NCI-H1436 treated with DMSO at 0.1 percent for 48 hours (cell line): ENCODE data around the gene RGS7.
A peak's percentile ranks its signal among the peaks of the same experiment; 100 is the strongest.
"Not testable (repeated sequence)": the region's sequence is repeated elsewhere in the genome, so short reads cannot be mapped to it uniquely, and the experiment has no call there.

ENCODE experiments used
- DNase-seq: peaks from one replicate; lab custom pipeline; 2025; lab: John Stamatoyannopoulos, UW

Gene RGS7

GRCh38 chr1:240829487-240829886, 527.5 kb downstream of the RGS7 start:
- no peak for DNase-seq

GRCh38 chr1:240827786-240828185, 529.2 kb downstream of the RGS7 start:
- no peak for DNase-seq

- no peak for DNase-seq
Observed at GRCh38 chr1:240824238-240824637, 532.8 kb downstream of the RGS7 start.

- no peak for DNase-seq
Observed at GRCh38 chr1:240823357-240823756, 533.6 kb downstream of the RGS7 start.

DNA sequence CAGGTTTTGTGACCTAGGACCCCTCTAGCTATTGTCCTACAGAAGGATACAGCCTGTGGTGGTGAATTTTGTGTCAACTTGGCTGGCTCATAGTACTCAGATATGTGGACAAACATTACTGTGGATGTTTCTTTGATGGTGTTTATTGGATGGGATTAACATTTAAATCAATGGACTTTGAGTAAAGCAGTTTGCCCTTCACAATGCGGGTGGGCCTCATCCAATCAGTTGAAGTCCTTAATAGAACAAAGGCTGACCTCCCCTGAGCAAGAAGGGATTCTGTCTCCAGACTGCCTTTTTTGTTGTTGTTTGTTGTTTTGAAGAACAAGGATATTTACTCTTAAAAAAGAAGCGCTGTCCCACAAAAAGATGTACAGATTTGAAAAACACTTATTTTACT, 535.1 kb downstream of the RGS7 start:
- no peak for DNase-seq

DNA sequence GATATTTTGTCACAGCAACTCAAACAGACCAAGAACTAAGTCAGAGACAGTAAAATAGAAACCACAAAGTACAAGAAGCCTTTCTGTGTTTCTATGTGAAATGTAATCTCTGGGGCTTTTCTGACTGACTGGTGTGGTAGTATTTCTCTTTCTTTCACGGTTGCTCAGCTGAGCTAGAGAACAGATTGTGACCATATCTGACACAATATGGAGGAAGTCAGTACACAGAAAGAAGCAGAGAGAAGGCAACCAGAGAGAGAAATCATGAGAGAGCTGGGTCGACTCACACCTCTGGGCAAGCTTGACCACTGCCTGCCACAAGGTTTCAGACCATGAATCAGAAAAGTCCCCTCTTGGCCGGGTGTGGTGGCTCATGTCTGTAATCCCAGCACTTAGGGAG, 536.2 kb downstream of the RGS7 start:
- no peak for DNase-seq

- no peak for DNase-seq
Observed at GRCh38 chr1:240816472-240816871, 540.5 kb downstream of the RGS7 start.

DNA sequence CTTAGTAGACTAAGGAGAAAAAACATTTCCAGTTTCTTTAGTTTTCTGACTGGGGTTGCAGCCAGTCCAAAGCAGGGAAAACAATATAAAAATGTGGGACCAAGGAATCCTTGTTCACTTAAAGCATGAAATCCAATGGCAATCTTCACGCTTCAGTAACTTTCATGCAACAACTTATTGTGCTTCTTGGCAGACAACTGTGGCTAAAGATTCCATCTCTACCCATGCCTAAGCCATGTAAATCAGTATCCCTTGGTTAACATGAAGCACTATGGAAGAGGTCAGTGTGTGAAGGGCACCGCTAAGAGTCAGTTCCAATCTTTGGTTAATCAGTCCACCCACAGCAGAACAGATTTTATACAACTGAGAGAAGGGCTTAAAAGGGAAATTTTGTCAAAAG, 543.3 kb downstream of the RGS7 start:
- DNase-seq, result no peak

DNA sequence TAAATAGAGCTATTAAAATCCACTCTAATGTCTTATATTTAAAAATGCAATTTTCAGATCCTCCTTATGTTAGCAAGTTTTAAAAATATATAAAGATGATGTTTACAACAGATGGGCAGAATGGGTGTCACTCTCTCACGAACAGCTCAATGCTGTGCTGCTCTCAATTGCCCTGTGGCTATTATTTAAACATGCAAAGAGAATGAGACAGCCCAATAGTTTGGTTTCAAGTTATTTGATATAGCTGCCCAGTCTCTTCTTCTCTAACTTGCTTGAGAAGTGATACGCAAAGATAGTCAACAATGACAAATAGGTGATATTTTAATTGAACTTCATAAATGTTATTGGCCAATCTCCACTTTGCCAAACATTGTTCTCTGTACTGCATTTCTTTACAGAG, 545.7 kb downstream of the RGS7 start:
- no peak for DNase-seq

- peak; percentile 64 for DNase-seq
Observed at GRCh38 chr1:240808381-240808780, 548.6 kb downstream of the RGS7 start.

DNA sequence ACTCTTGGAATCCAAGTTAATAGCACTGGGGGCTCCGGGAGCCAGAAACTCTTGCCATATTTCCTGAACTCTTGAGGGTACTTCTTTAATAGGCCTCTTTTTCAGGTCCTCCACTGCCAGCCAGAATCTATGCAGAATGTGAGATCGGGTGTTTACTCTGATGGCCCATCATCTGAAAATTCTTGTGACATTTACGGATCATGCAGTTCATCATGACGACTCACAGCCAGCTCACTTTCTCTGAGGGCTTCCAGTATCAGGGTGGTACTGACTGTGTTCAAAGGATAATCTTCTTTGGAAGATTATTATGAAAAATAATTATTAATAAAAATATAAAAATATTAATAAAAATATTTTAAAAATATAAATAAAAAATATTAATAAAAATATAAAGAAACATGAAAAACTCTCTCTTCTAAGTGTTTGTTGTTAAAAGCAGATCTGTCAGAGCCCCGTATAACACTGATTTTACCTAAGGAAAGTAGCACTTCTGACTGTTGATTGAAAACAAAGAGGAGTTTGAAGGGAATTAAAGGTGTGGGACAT, 550.7 kb downstream of the RGS7 start:
- no peak for DNase-seq

DNA sequence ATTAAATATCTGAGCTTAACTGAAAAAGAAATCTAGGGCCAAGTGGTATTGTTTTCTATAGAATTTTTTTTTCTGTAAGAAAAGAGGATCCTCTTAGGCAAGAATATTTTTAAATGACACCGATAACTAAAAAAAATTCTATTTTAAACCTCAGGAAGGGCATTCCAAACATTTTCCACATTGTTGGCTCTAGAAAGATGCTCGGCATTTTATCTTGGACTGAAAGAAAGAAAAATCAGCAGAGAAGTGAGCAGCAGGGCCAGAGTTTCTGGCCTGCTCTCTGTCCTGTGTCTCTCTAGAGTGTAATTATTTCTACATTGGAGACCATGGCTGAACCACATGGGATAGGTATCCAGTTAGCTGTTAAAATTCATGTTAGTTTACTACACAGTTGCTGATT, 552.5 kb downstream of the RGS7 start:
- DNase-seq, result no peak

- no peak for DNase-seq
Observed at GRCh38 chr1:240803151-240803550, 553.9 kb downstream of the RGS7 start.

GRCh38 chr1:240802271-240802670, 554.7 kb downstream of the RGS7 start:
- DNase-seq, result no peak

DNA sequence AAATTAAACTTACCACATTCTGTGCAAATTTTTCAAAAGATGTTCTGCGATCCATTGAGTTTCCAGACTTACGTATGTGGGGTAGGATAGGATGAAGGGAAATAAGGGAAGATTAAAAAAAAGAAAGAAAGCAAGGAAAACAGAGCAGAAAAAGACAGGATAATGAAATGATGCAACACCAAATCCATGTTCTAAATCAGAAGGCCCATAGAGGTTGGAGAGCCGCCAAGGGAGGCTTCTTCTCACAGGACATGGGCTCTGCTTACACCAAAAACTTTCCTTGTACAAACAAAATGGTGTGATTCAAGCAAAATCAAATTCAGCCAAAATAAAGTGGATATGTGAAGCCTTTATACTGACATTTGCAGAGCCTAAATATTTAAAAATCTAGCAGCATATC, 555.6 kb downstream of the RGS7 start:
- no peak for DNase-seq

DNA sequence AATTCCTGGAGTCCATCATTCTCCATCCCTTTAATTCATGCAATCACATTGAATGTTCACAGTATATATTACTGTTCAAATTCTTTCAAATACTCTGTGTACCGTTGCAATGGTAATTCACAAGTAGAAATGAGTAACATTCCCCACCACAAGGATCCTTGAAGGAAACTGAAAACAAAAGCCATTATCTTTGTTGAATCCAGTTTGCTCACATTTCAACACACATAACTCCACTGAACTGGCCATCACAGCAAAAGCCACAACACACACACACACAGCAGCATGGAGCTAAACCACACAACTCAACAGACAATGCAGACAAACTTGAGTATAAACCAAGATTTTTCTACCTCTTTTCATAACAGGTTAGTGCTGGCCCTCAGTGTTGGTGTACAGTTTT, 556.7 kb downstream of the RGS7 start:
- DNase-seq, result no peak

DNA sequence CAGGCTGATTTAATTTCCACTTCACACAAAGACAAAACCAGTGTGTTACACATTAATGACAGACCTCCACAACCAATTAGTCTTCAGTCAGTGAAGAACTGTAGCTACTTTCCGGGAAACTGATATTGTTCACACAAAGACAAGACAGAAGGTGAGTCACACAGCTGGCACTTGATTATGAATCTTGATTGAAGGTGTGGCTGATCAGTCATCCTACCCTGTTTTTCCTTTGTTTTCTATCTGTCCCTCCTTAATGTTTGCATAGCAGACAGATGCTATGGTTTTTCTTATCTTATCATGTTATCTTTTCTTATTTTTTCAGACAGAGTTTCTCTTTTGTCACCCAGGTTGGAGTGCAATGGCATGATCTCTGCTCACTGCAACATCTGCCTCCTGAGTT, 560.0 kb downstream of the RGS7 start:
- DNase-seq, result no peak

DNA sequence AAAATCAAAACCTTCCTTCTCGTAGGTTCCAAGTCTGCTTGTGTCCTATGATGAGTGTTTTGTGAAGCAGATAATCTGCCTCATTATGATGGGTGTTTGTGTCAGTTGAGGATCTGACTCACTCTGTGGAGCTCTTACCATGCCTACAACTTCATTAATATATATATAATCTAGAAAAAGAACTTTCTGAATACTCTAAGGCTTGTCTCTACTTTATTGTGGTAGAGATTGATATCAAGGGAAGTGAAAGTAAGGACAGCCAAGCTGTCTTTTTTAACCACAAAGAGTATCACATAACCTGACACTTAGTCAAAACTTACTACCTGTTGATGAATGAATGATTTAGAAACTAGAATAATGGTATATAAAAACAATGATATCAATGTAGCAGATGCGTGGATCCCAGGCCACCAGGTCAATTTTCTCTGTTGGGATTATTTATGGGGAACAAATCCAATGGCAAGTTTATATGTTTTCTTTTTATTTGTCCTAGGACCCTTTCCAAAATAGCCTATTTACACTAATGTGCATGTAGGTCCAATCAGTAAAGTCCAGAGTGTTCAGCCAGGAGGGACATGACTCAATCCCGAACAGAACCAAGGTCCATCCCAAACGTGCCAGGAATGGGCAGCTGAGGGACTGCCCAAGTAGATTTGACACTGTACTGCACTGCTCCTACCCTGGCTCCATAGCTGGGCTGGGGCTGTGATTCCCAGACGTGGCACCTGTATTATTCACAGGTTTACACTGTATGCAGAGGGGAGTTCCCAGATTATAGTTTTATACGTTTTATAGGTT, 562.8 kb downstream of the RGS7 start:
- DNase-seq, result no peak

DNA sequence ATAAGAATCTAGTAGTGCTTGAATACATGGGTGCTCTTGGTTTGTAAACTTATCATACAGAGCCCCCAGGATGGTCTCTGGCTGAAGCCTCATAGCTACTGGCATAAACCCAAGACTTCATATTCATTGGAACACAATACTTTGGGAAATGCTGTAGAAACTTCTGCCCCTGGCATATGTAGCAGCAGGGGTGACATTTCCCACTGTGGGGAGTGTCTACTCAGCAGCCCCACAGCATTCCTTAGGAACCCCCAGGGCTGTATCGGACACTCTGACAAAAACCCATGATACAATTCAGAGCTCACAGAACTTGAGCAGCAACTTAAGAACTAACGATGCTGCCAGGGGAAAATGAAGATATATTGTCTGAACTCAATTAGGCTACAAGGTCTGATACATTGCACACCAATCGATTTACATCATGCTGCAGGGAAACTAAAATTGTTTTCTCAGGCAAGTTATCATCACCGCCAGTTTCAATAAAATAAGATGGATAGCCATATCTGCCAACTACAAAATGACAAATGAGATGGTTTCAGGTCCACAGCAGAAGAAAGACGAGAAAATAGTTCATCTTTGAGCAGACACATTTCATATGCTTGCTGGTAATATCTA, 564.0 kb downstream of the RGS7 start:
- DNase-seq, result no peak

- DNase-seq, result no peak
Observed at GRCh38 chr1:240790856-240791255, 566.1 kb downstream of the RGS7 start.

DNA sequence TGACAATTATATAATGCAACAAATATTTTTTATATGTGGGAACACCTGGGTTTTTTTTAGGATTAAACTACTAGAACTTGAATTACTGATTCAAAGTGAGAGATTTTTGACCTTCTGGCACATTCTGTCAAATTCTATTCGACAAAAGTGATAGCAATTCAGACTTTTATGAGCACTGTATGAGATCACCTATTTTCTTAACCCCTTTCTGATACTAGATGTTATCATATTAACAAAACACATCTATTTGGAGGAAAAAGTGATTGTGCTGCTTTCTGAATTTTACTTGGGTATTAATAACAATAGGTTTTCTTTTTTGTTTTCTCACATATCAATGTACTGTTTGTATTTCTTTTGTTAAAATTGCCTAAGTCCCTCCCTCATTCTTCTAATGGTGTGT, 570.1 kb downstream of the RGS7 start:
- DNase-seq, result no peak

- no peak for DNase-seq
Observed at GRCh38 chr1:240784776-240785175, 572.2 kb downstream of the RGS7 start.

DNA sequence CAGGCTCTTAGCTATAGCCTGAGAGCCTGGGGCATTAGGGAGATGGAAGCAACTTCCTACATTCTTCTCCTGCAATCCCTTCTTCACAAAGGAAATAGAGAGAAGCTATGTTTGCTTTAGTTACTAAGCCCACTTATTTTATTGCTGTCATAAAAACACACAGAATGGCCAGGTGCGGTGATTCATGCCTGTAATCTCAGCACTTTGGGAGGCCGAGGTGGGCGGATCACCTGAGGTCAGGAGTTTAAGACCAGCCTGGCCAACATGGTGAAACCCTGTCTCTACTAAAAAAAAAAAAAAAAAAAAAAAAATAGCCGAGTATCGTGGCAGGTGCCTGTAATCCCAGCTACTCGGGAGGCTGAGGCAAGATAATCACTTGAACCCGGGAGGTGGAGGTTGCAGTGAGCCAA, 573.3 kb downstream of the RGS7 start:
- DNase-seq, result not testable (repeated sequence)

DNA sequence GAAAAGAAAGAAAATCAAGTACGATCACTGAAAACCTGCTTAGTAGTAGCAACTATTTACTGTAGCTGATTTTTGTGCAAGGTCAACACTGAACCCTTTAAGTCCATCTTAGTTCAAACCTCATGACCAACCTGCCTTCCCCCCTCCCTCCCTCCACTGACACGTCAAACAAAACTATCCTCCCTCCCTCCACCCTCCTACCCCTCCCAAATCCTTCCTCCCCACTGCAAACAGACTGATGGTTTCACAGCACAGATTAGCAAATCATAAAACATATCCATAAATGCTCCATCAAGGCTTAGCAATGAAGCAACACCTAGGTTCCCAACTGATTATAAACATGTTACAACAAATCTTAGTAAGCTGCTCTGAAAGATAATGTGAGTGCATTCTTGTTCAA, 580.8 kb downstream of the RGS7 start:
- DNase-seq, result no peak
